Testis (tissue), 2 donors: Measurements from ENCODE around the gene DCK.

ENCODE experiments used
- POLR2A ChIP-seq: fragments of 450-650 bp; IDR thresholded peaks from one replicate; pipeline ENCODE4 v1.6.1; 2017; ENCODE audit warnings: antibody characterized with exemption, mild to moderate bottlenecking, moderate library complexity
- TF ChIP-seq, protein P1 (sequence below), 3 experiments: fragments of 450-650 bp in 2 of 3; fragments of 200-600 bp in 1 of 3; sonication (generic) in 1 of 3; IDR thresholded peaks; one replicate each; pipeline ENCODE4 v1.5.1; 2016 to 2019; ENCODE audit warnings: antibody characterized with exemption in 3 of 3, mild to moderate bottlenecking in 2 of 3, moderate library complexity in 1 of 3

DNA sequence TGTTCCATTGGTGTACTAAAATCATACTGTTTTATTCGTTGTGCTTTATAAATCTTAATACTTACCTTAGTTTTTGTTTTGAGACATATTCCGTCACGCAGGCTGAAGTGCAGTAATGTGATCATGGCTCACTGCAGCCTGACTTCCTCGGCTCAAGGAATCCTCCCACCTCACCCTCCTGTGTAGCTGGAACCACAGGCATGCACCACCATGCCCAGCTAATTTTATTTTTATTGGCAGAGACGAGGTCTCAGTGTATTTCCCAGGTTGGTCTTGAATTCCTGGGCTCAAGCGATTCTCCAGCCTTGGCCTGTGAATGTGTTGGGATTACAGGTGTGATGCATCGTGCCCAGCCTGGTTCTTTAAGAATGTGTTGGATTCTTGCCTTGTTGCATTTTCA, 24.4 kb upstream of the DCK start:
- TF ChIP-seq, protein P1, sequence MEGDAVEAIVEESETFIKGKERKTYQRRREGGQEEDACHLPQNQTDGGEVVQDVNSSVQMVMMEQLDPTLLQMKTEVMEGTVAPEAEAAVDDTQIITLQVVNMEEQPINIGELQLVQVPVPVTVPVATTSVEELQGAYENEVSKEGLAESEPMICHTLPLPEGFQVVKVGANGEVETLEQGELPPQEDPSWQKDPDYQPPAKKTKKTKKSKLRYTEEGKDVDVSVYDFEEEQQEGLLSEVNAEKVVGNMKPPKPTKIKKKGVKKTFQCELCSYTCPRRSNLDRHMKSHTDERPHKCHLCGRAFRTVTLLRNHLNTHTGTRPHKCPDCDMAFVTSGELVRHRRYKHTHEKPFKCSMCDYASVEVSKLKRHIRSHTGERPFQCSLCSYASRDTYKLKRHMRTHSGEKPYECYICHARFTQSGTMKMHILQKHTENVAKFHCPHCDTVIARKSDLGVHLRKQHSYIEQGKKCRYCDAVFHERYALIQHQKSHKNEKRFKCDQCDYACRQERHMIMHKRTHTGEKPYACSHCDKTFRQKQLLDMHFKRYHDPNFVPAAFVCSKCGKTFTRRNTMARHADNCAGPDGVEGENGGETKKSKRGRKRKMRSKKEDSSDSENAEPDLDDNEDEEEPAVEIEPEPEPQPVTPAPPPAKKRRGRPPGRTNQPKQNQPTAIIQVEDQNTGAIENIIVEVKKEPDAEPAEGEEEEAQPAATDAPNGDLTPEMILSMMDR (IDR thresholded peaks at IDR 0.05), result no peak
- TF ChIP-seq POLR2A, result no peak
